GM12892 (cell line): ENCODE results near the gene VIPAS39.

Source experiments
- POLR2A ChIP-seq: IDR thresholded peaks from 2 replicates; pipeline ENCODE4 v1.6.1; 2011; ENCODE audit warnings: low read depth, low read length, control low read depth
- POLR2AphosphoS5 ChIP-seq: IDR thresholded peaks from 2 replicates; pipeline ENCODE4 v1.6.1; 2011; ENCODE audit warnings: low read depth, low read length, control low read depth

DNA sequence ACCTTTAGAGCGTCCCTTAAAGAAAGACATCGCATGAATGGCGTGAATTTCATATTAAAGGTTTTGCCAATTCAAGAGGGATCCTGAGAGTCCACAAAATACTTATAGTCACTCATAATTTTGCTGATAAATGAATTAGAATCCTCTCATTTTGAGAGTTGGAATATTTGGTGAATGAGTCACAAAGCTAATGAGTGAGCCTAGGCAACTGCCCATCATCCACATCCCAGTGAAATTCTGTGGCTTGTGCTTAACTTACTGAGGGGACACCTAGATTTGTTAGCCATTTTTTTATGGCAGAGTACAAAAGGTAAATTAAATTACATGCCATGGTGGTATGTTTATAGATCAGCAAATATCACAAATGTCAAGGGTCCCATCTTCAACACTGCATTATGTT lies 21.4 kb downstream of the VIPAS39 start:
- no peak for TF ChIP-seq POLR2A
- no peak for TF ChIP-seq POLR2AphosphoS5
